IMR-90 (cell line): ENCODE results near the gene PRM3. TPM values are rescaled to one million over a fixed set of nuclear protein-coding genes. Genes with fewer than 3 reads are reported as not detected.

Experiments used
- ATAC-seq: fragments of 200-7000 bp; cut with Tn5 transposase; 2 replicates; pipeline ENCODE4 v1.9.1; 2020; ENCODE audit warnings: low read depth, mild to moderate bottlenecking, moderate library complexity
- BruUV-seq: library from RNA; stranded (reverse); fragments of 400-500 nt; replicated peaks from 2 replicates; lab custom pipeline; 2021; lab: Mats Ljungman, UMichigan
- CTCF ChIA-PET: fragments of 300-600 bp; formaldehyde crosslinking; extraction: SDS; loops from one replicate; lab custom pipeline; 2021; ENCODE audit warnings: antibody characterized with exemption; lab: Yijun Ruan, JAX
- POLR2A ChIA-PET: fragments of 300-600 bp; sonication (Branson Sonifier 250); formaldehyde crosslinking; loops from one replicate; lab custom pipeline; 2022; ENCODE audit warnings: antibody characterized with exemption; ENCODE audit not compliant: unreplicated experiment; lab: Charles Lee
- DNase-seq: peaks from one replicate; pipeline ENCODE4 v3.0.0; 2013
- H2AFZ ChIP-seq: replicated peaks from 2 replicates; pipeline ENCODE3; 2013; ENCODE audit warnings: low read length, mild to moderate bottlenecking; ENCODE audit not compliant: poor library complexity
- H2AK5ac ChIP-seq: 2 replicates; pipeline ENCODE4 v1.6.1; 2013; ENCODE audit warnings: low read depth, low read length, inconsistent platforms
- H2AK9ac ChIP-seq: replicated peaks from 2 replicates; pipeline ENCODE3; 2013; ENCODE audit warnings: mild to moderate bottlenecking, low read depth, low read length, moderate library complexity; ENCODE audit not compliant: poor library complexity
- H2BK120ac ChIP-seq: 2 replicates; pipeline ENCODE4 v1.6.1; 2013; ENCODE audit warnings: low read depth, low read length, inconsistent platforms
- H2BK15ac ChIP-seq: 3 replicates; pipeline ENCODE4 v1.6.1; 2013; ENCODE audit warnings: low read depth, low read length, inconsistent platforms
- H2BK20ac ChIP-seq: 2 replicates; pipeline ENCODE4 v1.6.1; 2013; ENCODE audit warnings: low read depth, mild to moderate bottlenecking, inconsistent platforms, low read length, moderate library complexity
- H2BK5ac ChIP-seq: 2 replicates; pipeline ENCODE4 v1.6.1; 2013; ENCODE audit warnings: mild to moderate bottlenecking, low read depth, low read length, inconsistent platforms; ENCODE audit not compliant: poor library complexity, severe bottlenecking
- H3K14ac ChIP-seq: replicated peaks from 2 replicates; pipeline ENCODE4 v1.6.1; 2013; ENCODE audit warnings: low read depth, low read length, inconsistent platforms
- H3K18ac ChIP-seq: 2 replicates; pipeline ENCODE4 v1.6.1; 2013; ENCODE audit warnings: low read depth, low read length, control low read depth
- H3K23ac ChIP-seq: 2 replicates; pipeline ENCODE4 v1.6.1; 2013; ENCODE audit warnings: low read depth, low read length, inconsistent platforms
- H3K27ac ChIP-seq: 2 replicates; pipeline ENCODE4 v1.5.1; 2013; ENCODE audit warnings: mild to moderate bottlenecking, control low read depth, low read length; ENCODE audit not compliant: insufficient read depth
- H3K27me3 ChIP-seq: 2 replicates; pipeline ENCODE4 v1.6.1; 2013; ENCODE audit warnings: low read length; ENCODE audit not compliant: control insufficient read depth, insufficient read depth
- H3K36me3 ChIP-seq: 2 replicates; pipeline ENCODE4 v1.6.1; 2013; ENCODE audit warnings: low read length, mixed read lengths; ENCODE audit not compliant: control insufficient read depth, insufficient read depth
- H3K4ac ChIP-seq: 2 replicates; pipeline ENCODE4 v1.6.1; 2013; ENCODE audit warnings: low read depth, low read length, inconsistent platforms
- H3K4me1 ChIP-seq: 2 replicates; pipeline ENCODE4 v1.6.1; 2013; ENCODE audit warnings: low read length, mixed read lengths; ENCODE audit not compliant: control insufficient read depth, insufficient read depth
- H3K4me2 ChIP-seq: 2 replicates; pipeline ENCODE4 v1.6.1; 2013; ENCODE audit warnings: low read depth, mild to moderate bottlenecking, control low read depth, low read length, moderate library complexity
- H3K4me3 ChIP-seq: 2 replicates; pipeline ENCODE4 v1.5.1; 2013; ENCODE audit warnings: low read depth, mild to moderate bottlenecking, control low read depth, low read length, moderate library complexity; ENCODE audit not compliant: insufficient read depth
- H3K56ac ChIP-seq: 2 replicates; pipeline ENCODE4 v1.6.1; 2013; ENCODE audit warnings: low read length, inconsistent platforms; ENCODE audit not compliant: insufficient read depth; ENCODE audit errors: extremely low read depth
- H3K79me1 ChIP-seq, 2 experiments: 2 replicates each; pipeline ENCODE4 v1.6.1; 2013; ENCODE audit warnings: low read length in 2 of 2, inconsistent platforms in 1 of 2, low read depth in 1 of 2
- H3K9ac ChIP-seq: 2 replicates; pipeline ENCODE4 v1.6.1; 2013; ENCODE audit warnings: low read depth, low read length, control low read depth
- H3K9me1 ChIP-seq: 2 replicates; pipeline ENCODE4 v1.6.1; 2013; ENCODE audit warnings: low read length, inconsistent platforms; ENCODE audit not compliant: insufficient read depth
- H3K9me3 ChIP-seq: 2 replicates; pipeline ENCODE4 v1.6.1; 2013; ENCODE audit warnings: low read length; ENCODE audit not compliant: control insufficient read depth, insufficient read depth
- H4K20me1 ChIP-seq: 2 replicates; pipeline ENCODE4 v1.6.1; 2013; ENCODE audit warnings: low read length, inconsistent platforms; ENCODE audit not compliant: insufficient read depth
- H4K5ac ChIP-seq: 2 replicates; pipeline ENCODE4 v1.6.1; 2013; ENCODE audit warnings: mild to moderate bottlenecking, low read depth, low read length, control low read depth
- H4K8ac ChIP-seq, 2 experiments: 2 replicates each; pipeline ENCODE4 v1.6.1; 2013; ENCODE audit warnings: low read depth in 2 of 2, low read length in 2 of 2, control low read depth in 1 of 2, inconsistent platforms in 1 of 2
- H4K91ac ChIP-seq: 2 replicates; pipeline ENCODE4 v1.6.1; 2013; ENCODE audit warnings: low read depth, low read length, inconsistent platforms; ENCODE audit not compliant: insufficient read depth
- BHLHE40 ChIP-seq: fragments of 150-350 bp; IDR thresholded peaks from 2 replicates; pipeline ENCODE4 v1.6.1; 2016; ENCODE audit warnings: mild to moderate bottlenecking, low read depth, low read length
- CEBPB ChIP-seq: IDR thresholded peaks from 2 replicates; pipeline ENCODE4 v1.6.1; 2012; ENCODE audit warnings: low read depth, low read length, improper control_type of control experiment
- CHD1 ChIP-seq: IDR thresholded peaks from 2 replicates; pipeline ENCODE4 v1.6.1; 2012; ENCODE audit warnings: low read depth, low read length, improper control_type of control experiment
- FOS ChIP-seq: fragments of 150-350 bp; IDR thresholded peaks from 2 replicates; pipeline ENCODE4 v1.6.1; 2016; ENCODE audit warnings: low read depth, low read length
- MAFK ChIP-seq: IDR thresholded peaks from 2 replicates; pipeline ENCODE4 v1.6.1; 2012; ENCODE audit warnings: low read depth, low read length, improper control_type of control experiment
- MAZ ChIP-seq: IDR thresholded peaks from 2 replicates; pipeline ENCODE4 v1.6.1; 2012; ENCODE audit warnings: low read depth, mild to moderate bottlenecking, low read length, improper control_type of control experiment, moderate library complexity, borderline replicate concordance
- MXI1 ChIP-seq: IDR thresholded peaks from 2 replicates; pipeline ENCODE4 v1.6.1; 2012; ENCODE audit warnings: low read depth, mild to moderate bottlenecking, low read length, moderate library complexity, borderline replicate concordance
- NFE2L2 ChIP-seq: fragments of 150-350 bp; IDR thresholded peaks from 2 replicates; pipeline ENCODE4 v1.6.1; 2016; ENCODE audit warnings: low read depth, mild to moderate bottlenecking, low read length
- POLR2A ChIP-seq: IDR thresholded peaks from 2 replicates; pipeline ENCODE4 v1.6.1; 2012; ENCODE audit warnings: mild to moderate bottlenecking, low read depth, low read length
- RAD21 ChIP-seq: IDR thresholded peaks from 2 replicates; pipeline ENCODE4 v1.6.1; 2012; ENCODE audit warnings: low read length, improper control_type of control experiment
- RCOR1 ChIP-seq: IDR thresholded peaks from 2 replicates; pipeline ENCODE4 v1.6.1; 2012; ENCODE audit warnings: mild to moderate bottlenecking, low read length, improper control_type of control experiment; ENCODE audit not compliant: insufficient replicate concordance
- SMC3 ChIP-seq: fragments of 150-350 bp; IDR thresholded peaks from 2 replicates; pipeline ENCODE4 v1.6.1; 2016; ENCODE audit warnings: low read depth, mild to moderate bottlenecking, antibody characterized with exemption, low read length, moderate library complexity
- WGBS, 2 experiments: methylation state at CpG; one replicate each; pipeline versions ENCODE4 v1.1.5 to v1.1.7; 2013; ENCODE audit warnings: missing lambda C conversion rate in 2 of 2; ENCODE audit not compliant: insufficient read length in 1 of 2; ENCODE audit errors: extremely low coverage in 2 of 2; 5-methylcytosine and 5-hydroxymethylcytosine counted together
- dilution Hi-C: fragments of 300-500 bp; cut with HindIII; formaldehyde crosslinking; loops from one replicate; pipeline ENCODE4 v1.14.3; 2018; ENCODE audit warnings: low sequenced_read_pairs; ENCODE audit not compliant: unreplicated experiment
- in situ Hi-C: fragments of 300-500 bp; cut with MboI; formaldehyde crosslinking; loops from 3 replicates; pipeline ENCODE4 v1.14.3; 2019; ENCODE audit warnings: low sequenced_read_pairs, inconsistent platforms, mixed read lengths
- intact Hi-C: fragments of 100-400 bp; cut with micrococcal nuclease; formaldehyde crosslinking; loops from 2 replicates; pipeline ENCODE4 v1.10.0; 2022
- polyA plus RNA-seq, 3 experiments: library from polyadenylated mRNA; depleted of rRNA; stranded (reverse); fragments of >200 nt; gene quantifications; 2 replicates each; pipeline ENCODE4 v1.2.3, GENCODE V29; 2012; ENCODE audit warnings: low replicate concordance in 1 of 3
- total RNA-seq: library from RNA; depleted of rRNA; stranded (reverse); fragments of >200 nt; gene quantifications from 2 replicates; pipeline ENCODE4 v1.2.3, GENCODE V29; 2012
- TF ChIP-seq, protein P1 (sequence below): fragments of 150-350 bp; IDR thresholded peaks from 2 replicates; pipeline ENCODE4 v1.6.1; 2016; ENCODE audit warnings: low read depth, mild to moderate bottlenecking, low read length, moderate library complexity, borderline replicate concordance
- TF ChIP-seq, protein P2 (sequence below): conservative IDR thresholded peaks from 2 replicates; pipeline ENCODE4 v1.5.1; 2012; ENCODE audit warnings: mild to moderate bottlenecking, low read depth, low read length, improper control_type of control experiment
- TF ChIP-seq, protein P3 (sequence below): fragments of 150-350 bp; IDR thresholded peaks from 2 replicates; pipeline ENCODE4 v1.6.1; 2017; ENCODE audit warnings: mild to moderate bottlenecking, antibody characterized with exemption, low read length, low read depth

The PRM3 gene
- total and polyA plus RNA-seq, 2 of the 4 experiments (the other 2 are of a cell fraction) = not detected

DNA sequence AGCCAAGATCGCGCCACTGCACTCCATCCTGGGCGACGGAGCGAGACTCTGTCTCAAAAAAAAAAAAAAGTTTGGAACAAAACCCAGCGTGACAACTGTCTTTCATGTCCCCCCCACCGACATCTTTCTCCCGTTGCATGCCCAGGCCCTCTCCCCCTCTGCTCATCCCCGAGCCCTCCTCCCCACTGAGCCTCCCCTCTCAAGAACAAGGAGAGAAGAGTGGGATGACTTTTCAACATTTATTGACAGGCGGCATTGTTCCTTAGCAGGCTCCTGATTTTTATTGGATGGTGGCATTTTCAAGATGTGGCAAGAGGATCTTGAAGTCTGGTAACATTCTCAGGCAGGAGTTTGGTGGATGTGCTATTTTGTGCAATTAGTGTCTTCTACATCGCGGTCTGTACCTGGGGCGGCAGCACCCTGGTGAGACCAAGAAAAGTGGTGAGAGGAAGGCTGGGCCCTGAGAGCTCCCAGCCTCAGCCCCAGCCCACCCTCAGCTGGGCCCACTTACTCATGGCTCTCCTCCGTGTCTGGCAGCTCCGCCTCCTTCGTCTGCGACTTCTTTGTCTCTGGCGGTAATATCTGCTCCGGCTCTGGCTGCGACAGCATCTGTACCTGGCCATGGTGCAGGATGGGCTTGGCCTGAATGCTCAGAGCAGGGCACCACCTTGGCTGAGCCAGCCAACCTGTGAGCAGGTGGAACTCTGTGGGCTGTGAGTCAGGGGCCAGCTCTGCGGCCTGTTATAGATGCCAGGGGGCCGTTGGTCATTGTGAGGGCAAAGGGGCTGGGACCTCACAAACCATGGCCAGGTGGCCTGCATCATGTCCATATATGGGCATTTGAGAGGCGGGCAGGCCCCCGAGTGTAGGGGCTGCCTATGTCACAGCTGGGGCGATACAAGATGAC is 7.4 kb upstream of the PRM3 start, which contains the start of gene PRM1:
Gene PRM1 (minus strand): TSS at position 715 of the 907 bp plus-strand sequence. CDS start 92 bp downstream, at position 623.
- Histone ChIP-seq H3K9me1 (no peaks in the 10 kb centered on the region), H3K4ac (no peak within 1 kb of the TSS), H2AK9ac (no peak within 1 kb of the TSS), H3K79me1 (no peaks in the 10 kb centered on the region), H2BK15ac (no peak within 1 kb of the TSS), H3K23ac (no peak within 1 kb of the TSS), H3K56ac (no peak within 1 kb of the TSS), H3K27me3 (peaks cover 23% of the 10 kb centered on the region), H3K9me3 (peaks cover 7% of the 10 kb centered on the region), H3K18ac (no peak within 1 kb of the TSS), H2BK20ac (no peak within 1 kb of the TSS), H3K9ac (no peak within 1 kb of the TSS), H2AK5ac (no peak within 1 kb of the TSS), H3K36me3 (no peaks in the 10 kb centered on the region), H3K4me1 (no peaks in the 10 kb centered on the region), H3K14ac (no peak within 1 kb of the TSS), H4K5ac (no peak within 1 kb of the TSS), H3K4me2 (no peak within 1 kb of the TSS), H2AFZ (no peak within 1 kb of the TSS), H4K91ac (no peak within 1 kb of the TSS), H2BK120ac (no peak within 1 kb of the TSS), H4K8ac (no peak within 1 kb of the TSS), H3K4me3 (no peak within 1 kb of the TSS), H2BK5ac (no peak within 1 kb of the TSS), H3K27ac (no peak within 1 kb of the TSS), H4K20me1 (no peaks in the 10 kb centered on the region)
- ChIA-PET POLR2A (no interaction called here), CTCF (no interaction called here)
- dilution Hi-C loops = no loop called here
- ATAC-seq (no peak), DNase-seq (no peak)
- intact Hi-C loops = no loop called here
- BruUV-seq = no TSS peak
- in situ Hi-C loops = no loop called here
- 76% methylated on average over 8 of the region's 25 CpGs; no CpG with 5 or more reads in 1 of the 2 experiments for WGBS, 2 experiments
- TF ChIP-seq MAFK (no peak), MXI1 (no peak), BHLHE40 (no peak), FOS (no peak), NFE2L2 (no peak), CHD1 (no peak), SMC3 (no peak), MAZ (no peak), CEBPB (no peak), POLR2A (no peak), RAD21 (no peak), RCOR1 (no peak)
- TF ChIP-seq, protein P1, sequence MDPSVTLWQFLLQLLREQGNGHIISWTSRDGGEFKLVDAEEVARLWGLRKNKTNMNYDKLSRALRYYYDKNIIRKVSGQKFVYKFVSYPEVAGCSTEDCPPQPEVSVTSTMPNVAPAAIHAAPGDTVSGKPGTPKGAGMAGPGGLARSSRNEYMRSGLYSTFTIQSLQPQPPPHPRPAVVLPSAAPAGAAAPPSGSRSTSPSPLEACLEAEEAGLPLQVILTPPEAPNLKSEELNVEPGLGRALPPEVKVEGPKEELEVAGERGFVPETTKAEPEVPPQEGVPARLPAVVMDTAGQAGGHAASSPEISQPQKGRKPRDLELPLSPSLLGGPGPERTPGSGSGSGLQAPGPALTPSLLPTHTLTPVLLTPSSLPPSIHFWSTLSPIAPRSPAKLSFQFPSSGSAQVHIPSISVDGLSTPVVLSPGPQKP = no peak
- TF ChIP-seq, protein P2, sequence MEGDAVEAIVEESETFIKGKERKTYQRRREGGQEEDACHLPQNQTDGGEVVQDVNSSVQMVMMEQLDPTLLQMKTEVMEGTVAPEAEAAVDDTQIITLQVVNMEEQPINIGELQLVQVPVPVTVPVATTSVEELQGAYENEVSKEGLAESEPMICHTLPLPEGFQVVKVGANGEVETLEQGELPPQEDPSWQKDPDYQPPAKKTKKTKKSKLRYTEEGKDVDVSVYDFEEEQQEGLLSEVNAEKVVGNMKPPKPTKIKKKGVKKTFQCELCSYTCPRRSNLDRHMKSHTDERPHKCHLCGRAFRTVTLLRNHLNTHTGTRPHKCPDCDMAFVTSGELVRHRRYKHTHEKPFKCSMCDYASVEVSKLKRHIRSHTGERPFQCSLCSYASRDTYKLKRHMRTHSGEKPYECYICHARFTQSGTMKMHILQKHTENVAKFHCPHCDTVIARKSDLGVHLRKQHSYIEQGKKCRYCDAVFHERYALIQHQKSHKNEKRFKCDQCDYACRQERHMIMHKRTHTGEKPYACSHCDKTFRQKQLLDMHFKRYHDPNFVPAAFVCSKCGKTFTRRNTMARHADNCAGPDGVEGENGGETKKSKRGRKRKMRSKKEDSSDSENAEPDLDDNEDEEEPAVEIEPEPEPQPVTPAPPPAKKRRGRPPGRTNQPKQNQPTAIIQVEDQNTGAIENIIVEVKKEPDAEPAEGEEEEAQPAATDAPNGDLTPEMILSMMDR = no peak
- TF ChIP-seq, protein P3, sequence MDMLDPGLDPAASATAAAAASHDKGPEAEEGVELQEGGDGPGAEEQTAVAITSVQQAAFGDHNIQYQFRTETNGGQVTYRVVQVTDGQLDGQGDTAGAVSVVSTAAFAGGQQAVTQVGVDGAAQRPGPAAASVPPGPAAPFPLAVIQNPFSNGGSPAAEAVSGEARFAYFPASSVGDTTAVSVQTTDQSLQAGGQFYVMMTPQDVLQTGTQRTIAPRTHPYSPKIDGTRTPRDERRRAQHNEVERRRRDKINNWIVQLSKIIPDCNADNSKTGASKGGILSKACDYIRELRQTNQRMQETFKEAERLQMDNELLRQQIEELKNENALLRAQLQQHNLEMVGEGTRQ = no peak
